ENCODE data around the gene TMCO6.
"Not testable (repeated sequence)": the region's sequence is repeated elsewhere in the genome, so short reads cannot be mapped to it uniquely, and the experiment has no call there.

Gene TMCO6

DNA sequence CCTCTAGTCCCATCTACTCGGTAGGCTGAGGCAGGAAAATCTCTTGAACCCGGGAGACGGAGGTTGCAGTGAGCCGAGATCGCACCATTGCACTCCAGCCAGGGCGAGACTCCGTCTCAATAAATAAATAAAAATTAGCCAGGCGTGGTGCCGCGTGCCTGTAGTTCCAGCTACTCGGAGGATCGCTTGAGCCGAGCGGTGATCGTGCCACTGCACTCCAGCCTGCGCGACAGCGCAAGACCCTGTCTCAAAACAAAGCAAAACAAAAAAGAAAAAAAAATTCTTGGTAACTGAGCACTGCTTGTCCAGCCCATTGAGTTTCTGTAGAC lies 24.7 kb downstream of the TMCO6 start:
- peak overlapping the region; percentile 74 for H3K4me3 ChIP-seq (ENCODE audit: low read depth, low read length)
- no peak for DNase-seq (ENCODE audit: low read depth)
- TF ChIP-seq, protein P1, sequence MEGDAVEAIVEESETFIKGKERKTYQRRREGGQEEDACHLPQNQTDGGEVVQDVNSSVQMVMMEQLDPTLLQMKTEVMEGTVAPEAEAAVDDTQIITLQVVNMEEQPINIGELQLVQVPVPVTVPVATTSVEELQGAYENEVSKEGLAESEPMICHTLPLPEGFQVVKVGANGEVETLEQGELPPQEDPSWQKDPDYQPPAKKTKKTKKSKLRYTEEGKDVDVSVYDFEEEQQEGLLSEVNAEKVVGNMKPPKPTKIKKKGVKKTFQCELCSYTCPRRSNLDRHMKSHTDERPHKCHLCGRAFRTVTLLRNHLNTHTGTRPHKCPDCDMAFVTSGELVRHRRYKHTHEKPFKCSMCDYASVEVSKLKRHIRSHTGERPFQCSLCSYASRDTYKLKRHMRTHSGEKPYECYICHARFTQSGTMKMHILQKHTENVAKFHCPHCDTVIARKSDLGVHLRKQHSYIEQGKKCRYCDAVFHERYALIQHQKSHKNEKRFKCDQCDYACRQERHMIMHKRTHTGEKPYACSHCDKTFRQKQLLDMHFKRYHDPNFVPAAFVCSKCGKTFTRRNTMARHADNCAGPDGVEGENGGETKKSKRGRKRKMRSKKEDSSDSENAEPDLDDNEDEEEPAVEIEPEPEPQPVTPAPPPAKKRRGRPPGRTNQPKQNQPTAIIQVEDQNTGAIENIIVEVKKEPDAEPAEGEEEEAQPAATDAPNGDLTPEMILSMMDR (IDR thresholded peaks at IDR 0.05; ENCODE audit: control insufficient read depth, extremely low read depth, insufficient read depth): no peak

DNA sequence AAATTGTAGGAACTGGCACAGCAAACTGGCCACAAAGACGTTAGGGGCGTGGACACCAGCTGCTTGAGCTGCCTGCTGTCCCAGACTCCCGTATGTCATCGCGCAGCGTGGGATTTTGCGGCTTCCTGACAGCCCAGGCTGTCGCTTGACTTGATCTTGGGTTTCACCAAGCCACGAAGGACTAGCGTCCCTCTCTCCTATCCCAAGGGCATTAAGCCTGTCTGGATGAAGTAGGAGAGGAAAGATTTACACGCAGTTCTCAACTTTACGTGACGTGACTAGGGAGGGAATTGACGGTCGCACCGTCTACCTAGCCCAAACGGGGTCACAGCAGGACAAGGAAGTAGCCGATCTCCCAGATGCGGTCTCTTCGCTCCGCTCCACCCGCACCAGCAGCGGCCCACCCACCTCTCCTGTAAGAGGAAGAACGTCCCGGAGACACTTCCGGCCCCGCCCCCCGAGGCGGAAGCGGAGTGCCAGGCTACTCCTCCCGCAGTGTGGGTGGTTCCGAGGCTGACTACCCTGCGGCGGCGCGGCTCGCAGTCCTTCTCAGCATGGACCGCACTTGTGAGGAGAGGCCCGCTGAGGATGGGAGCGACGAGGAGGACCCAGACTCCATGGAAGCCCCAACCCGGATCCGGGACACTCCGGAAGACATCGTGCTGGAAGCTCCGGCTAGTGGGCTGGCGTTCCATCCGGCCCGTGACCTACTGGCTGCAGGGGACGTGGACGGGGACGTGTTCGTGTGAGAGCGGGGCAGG lies 25.3 kb downstream of the TMCO6 start, which contains the start of gene WDR55:
Gene WDR55 (plus strand): TSS at position 546 of the 761 bp plus-strand sequence. CDS start 9 bp downstream, at position 555.
- peak within 1 kb of the TSS; percentile 74 for H3K4me3 ChIP-seq (ENCODE audit: low read depth, low read length)
- TF ChIP-seq, protein P1 (IDR thresholded peaks at IDR 0.05; ENCODE audit: control insufficient read depth, extremely low read depth, insufficient read depth): no peak
- peak; percentile 90 for DNase-seq (ENCODE audit: low read depth)

DNA sequence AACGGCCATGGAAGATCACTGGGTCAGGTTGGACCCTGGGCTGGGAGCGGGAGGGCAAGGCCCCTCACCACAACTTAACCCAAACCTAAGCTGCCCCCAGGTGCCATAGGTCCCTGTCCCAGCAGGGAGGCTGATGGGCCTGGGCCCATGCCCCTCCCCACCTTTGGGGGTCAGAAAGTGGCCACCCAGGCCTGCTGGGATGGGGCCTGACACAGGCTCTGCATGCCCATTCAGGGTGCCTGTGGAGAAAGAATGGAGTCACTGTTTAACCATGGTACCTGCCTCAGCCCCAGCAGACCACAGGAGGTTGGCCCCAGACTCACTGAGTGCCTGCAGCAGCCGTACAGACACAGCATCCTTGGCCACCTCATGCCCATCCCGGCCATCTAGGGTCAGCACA lies 31.8 kb downstream of the TMCO6 start:
- not testable (repeated sequence) for H3K4me3 ChIP-seq (ENCODE audit: low read depth, low read length); DNase-seq (ENCODE audit: low read depth)

DNA sequence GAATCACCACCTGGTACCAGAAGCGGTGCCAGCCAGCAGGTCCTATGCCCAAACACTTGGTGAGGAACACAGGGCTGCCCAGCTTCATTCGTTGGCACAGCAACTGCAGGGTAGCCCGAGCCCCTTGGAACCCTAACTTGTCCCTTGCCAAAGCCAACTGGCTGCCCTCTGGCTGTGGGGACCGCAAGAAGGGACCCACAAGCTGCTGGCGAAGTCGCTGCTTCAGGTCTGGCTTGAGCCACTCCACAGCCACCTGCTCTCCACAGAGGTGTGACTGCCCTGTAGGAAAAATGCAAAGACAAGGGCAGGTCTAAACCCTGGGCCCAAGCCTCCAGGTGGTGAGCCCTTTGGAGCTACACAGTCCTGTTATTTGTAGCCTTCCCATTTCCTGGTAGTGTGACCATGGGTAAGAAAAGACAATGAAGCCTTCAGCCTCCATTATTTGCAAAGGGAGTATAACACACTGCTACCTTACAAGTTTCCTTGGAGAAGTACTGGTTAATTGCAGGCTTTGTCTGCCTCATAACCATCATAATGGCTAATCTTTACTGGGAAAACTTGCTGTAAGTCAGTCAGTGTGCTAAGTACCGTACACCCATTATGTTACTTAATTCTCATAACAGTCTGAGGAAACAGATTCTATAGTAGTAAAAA lies 32.3 kb downstream of the TMCO6 start:
- TF ChIP-seq, protein P1 (IDR thresholded peaks at IDR 0.05; ENCODE audit: control insufficient read depth, extremely low read depth, insufficient read depth): no peak
- no peak for DNase-seq (ENCODE audit: low read depth)

DNA sequence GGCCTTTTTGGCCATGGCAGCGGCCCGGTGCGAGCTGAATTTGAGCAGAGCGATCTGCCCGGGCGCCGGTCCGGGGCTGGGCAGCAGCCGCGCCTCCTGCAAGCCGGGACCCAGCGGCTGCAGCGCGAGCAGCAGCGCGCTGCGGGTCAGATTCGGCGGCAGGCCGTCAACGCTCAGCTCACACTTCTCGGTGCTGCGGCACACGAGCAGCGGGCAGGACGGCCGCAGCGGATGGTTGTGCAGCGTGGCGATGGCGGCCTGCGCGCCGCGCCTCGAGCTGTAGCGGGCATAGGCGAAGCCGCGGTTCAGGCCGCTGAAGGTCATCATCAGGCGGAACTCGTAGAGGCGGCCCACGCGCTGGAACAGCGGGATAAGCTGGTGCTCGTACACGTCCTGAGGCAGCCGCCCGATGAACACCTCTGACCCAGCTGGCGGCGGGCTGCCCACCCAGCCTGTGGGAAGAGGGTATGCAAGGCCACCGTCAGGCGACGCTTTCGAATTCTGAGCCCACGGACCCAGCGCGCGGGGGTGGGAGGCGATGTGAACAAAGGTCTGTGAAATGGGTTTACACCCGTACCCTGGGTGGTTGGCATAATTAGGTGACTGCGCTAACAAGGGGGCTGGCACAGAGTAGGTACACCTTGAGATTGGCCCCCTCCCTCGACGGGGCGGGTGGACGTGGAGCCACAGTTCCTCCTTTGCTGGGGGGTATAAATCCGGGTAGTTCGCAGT lies 33.4 kb downstream of the TMCO6 start:
- no peak overlapping the region for H3K4me3 ChIP-seq (ENCODE audit: low read depth, low read length)
- DNase-seq (ENCODE audit: low read depth): no peak

More for the DNA sequence above, 32.3 kb downstream of the TMCO6 start:
- no peak overlapping the region for H3K4me3 ChIP-seq (ENCODE audit: low read depth, low read length)

DNA sequence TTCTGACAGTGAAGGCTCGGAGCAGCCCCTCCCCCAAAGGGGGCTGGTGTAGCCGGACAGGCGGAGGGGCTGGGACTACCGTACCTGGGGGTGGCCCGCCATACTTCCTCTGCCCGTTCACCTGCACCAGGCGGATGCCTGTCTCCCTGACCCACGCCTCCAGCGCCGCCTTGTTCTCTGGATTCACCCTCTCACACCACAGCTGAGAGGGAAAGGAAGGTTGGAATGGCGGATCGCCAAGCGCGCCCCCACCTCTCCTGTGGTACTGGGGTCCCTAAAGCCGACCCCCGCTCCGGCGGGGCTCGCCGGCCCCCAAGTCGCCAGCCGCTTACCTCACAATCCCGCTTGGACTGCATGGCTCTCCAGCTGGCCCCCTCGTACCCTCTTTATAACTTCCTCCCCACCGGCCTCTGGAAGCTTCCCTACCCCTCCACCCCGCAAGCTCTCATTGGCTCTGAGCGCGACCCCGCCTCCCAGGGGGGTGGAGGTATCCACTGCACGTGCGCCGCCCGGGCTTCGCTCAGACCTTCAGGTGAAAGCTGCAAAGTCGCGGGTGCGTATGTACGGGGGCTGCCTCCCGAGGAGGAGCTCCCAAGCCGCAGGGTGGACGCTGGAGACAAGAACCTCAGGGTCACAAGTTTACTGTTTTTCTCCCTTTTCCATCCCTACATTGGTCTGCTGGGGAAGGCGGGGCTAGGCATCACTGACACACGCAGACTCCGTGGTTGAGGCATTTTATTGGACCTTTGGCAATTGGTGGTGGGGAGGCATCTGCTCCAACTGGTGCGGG lies 34.1 kb downstream of the TMCO6 start, which contains the start of gene DND1:
Gene DND1 (minus strand): TSS at position 390 of the 790 bp plus-strand sequence. CDS start 34 bp downstream, at position 356.
- TF ChIP-seq, protein P1 (IDR thresholded peaks at IDR 0.05; ENCODE audit: control insufficient read depth, extremely low read depth, insufficient read depth): no peak

More for the DNA sequence above, 33.4 kb downstream of the TMCO6 start:
- TF ChIP-seq, protein P1 (IDR thresholded peaks at IDR 0.05; ENCODE audit: control insufficient read depth, extremely low read depth, insufficient read depth): no peak

More for the DNA sequence above, 34.1 kb downstream of the TMCO6 start, which contains the start of gene DND1:
- no peak for DNase-seq (ENCODE audit: low read depth)
- no peak within 1 kb of the TSS for H3K4me3 ChIP-seq (ENCODE audit: low read depth, low read length)

Data from LNCaP clone FGC (cell line).